HL-60 (cell line): ENCODE measurements around the gene CNTF.

Experiments used
- DNase-seq, 2 experiments: peaks; one replicate each; pipeline ENCODE4 v3.0.0-alpha.2; 2010 to 2020; ENCODE audit warnings: low read depth in 1 of 2, low spot score in 1 of 2
- H3K27ac ChIP-seq: fragments of 250-450 bp; sonication (Bioruptor Pico); replicated peaks from 2 replicates; pipeline ENCODE4 v1.5.1; 2020; ENCODE audit warnings: mild to moderate bottlenecking, moderate library complexity
- H3K27me3 ChIP-seq: fragments of 250-450 bp; sonication (Bioruptor Pico); 2 replicates; pipeline ENCODE4 v1.5.1; 2021; ENCODE audit warnings: mild to moderate bottlenecking, moderate library complexity; ENCODE audit not compliant: insufficient read depth, poor library complexity, severe bottlenecking
- H3K4me3 ChIP-seq: replicated peaks from 2 replicates; pipeline ENCODE4 v1.5.1; 2011; ENCODE audit warnings: mild to moderate bottlenecking, control low read depth, low read length; ENCODE audit not compliant: insufficient read depth
- GABPA ChIP-seq: IDR thresholded peaks from 2 replicates; pipeline ENCODE4 v1.6.1; 2012; ENCODE audit warnings: low read depth
- POLR2AphosphoS5 ChIP-seq: IDR thresholded peaks from 2 replicates; pipeline ENCODE4 v1.6.1; 2012; ENCODE audit warnings: low read depth
- SPI1 ChIP-seq: IDR thresholded peaks from 2 replicates; pipeline ENCODE4 v1.6.1; 2012; ENCODE audit warnings: low read depth, mild to moderate bottlenecking, borderline replicate concordance
- TF ChIP-seq, protein P1 (sequence below): IDR thresholded peaks from one replicate; pipeline ENCODE4 v1.5.1; 2011; ENCODE audit warnings: low read length, control low read depth, inconsistent platforms; ENCODE audit not compliant: insufficient read depth
- TF ChIP-seq, protein P2 (sequence below): IDR thresholded peaks from 2 replicates; pipeline ENCODE4 v1.6.1; 2012; ENCODE audit warnings: low read depth; ENCODE audit not compliant: insufficient replicate concordance

The CNTF gene

DNA sequence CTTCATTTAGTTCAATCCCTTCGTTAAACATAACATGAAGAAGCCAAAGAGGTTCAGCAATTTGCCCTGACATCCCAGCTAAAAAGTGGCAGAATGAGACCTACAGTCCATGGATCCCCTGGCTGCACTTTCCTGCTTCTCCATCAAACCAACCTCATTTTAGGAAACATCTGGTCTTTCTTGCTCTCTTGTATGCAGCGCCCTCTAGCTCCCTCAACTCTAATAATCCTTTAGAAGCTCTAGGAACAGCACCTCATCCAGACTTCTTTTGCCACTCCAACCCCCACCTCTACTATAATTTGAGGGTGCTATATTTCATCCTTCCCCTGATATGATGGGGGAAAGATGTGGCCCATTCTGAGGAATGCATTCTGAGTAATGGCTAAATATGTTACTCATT, 7.4 kb downstream of the CNTF start:
- Histone ChIP-seq H3K4me3 (no peak overlapping the region), H3K27ac (no peak overlapping the region), H3K27me3 (no peaks in the 10 kb centered on the region)
- DNase-seq: peak in 1 of 2 experiments; percentile 48
- TF ChIP-seq, protein P1, sequence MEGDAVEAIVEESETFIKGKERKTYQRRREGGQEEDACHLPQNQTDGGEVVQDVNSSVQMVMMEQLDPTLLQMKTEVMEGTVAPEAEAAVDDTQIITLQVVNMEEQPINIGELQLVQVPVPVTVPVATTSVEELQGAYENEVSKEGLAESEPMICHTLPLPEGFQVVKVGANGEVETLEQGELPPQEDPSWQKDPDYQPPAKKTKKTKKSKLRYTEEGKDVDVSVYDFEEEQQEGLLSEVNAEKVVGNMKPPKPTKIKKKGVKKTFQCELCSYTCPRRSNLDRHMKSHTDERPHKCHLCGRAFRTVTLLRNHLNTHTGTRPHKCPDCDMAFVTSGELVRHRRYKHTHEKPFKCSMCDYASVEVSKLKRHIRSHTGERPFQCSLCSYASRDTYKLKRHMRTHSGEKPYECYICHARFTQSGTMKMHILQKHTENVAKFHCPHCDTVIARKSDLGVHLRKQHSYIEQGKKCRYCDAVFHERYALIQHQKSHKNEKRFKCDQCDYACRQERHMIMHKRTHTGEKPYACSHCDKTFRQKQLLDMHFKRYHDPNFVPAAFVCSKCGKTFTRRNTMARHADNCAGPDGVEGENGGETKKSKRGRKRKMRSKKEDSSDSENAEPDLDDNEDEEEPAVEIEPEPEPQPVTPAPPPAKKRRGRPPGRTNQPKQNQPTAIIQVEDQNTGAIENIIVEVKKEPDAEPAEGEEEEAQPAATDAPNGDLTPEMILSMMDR: peak; percentile 58
- TF ChIP-seq, protein P2, sequence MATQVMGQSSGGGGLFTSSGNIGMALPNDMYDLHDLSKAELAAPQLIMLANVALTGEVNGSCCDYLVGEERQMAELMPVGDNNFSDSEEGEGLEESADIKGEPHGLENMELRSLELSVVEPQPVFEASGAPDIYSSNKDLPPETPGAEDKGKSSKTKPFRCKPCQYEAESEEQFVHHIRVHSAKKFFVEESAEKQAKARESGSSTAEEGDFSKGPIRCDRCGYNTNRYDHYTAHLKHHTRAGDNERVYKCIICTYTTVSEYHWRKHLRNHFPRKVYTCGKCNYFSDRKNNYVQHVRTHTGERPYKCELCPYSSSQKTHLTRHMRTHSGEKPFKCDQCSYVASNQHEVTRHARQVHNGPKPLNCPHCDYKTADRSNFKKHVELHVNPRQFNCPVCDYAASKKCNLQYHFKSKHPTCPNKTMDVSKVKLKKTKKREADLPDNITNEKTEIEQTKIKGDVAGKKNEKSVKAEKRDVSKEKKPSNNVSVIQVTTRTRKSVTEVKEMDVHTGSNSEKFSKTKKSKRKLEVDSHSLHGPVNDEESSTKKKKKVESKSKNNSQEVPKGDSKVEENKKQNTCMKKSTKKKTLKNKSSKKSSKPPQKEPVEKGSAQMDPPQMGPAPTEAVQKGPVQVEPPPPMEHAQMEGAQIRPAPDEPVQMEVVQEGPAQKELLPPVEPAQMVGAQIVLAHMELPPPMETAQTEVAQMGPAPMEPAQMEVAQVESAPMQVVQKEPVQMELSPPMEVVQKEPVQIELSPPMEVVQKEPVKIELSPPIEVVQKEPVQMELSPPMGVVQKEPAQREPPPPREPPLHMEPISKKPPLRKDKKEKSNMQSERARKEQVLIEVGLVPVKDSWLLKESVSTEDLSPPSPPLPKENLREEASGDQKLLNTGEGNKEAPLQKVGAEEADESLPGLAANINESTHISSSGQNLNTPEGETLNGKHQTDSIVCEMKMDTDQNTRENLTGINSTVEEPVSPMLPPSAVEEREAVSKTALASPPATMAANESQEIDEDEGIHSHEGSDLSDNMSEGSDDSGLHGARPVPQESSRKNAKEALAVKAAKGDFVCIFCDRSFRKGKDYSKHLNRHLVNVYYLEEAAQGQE: no peak

DNA sequence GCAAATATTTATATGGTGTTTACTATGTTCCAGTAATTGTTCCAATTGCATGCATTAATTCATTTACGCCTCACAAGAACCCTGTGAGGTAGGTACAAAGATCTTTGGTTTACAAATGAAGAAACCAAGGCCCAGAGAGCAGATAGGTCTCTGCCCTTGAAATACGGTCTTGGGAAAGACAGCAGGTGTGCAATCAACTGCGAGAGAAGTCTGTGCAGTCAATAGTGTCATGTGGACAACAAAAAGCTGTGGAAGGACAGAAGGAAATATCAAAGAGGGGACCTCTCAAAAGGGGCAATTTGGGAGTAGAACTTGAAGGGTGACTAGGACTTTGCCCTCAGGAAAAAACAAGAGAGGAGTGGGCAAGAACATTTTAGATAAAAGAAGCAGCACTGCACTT, 8.9 kb downstream of the CNTF start:
- no peak for DNase-seq
- no peak overlapping the region for H3K4me3 ChIP-seq
- H3K27me3 ChIP-seq: no peaks in the 10 kb centered on the region
- no peak for TF ChIP-seq SPI1
- TF ChIP-seq, protein P2: no peak
- TF ChIP-seq POLR2AphosphoS5: no peak
- TF ChIP-seq, protein P1: no peak
- TF ChIP-seq GABPA: no peak
- H3K27ac ChIP-seq: no peak overlapping the region

DNA sequence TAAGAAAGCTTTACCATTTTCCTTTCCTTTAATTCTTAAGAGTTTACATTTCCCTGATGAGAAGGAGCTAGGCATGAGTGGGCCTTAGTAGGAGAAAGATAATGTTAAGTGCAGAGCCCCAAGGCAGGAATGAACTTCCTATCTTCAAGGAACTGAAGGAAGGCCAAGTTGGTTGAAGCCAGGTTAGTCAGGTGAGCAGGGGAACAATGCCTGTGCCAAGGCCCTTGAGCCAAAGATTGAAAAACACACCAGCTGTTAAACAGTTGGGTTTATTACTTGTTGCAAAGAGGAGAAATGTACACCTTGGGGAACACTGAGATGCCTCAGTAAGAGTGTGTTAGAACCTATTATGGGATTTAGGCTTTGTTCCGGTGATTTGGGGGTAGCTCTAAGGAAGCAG, 10.0 kb downstream of the CNTF start:
- Histone ChIP-seq H3K27me3 (no peaks in the 10 kb centered on the region), H3K27ac (no peak overlapping the region), H3K4me3 (no peak overlapping the region)
- DNase-seq: no peak
- TF ChIP-seq, protein P2: no peak
- no peak for TF ChIP-seq POLR2AphosphoS5
- TF ChIP-seq SPI1: no peak
- no peak for TF ChIP-seq GABPA

DNA sequence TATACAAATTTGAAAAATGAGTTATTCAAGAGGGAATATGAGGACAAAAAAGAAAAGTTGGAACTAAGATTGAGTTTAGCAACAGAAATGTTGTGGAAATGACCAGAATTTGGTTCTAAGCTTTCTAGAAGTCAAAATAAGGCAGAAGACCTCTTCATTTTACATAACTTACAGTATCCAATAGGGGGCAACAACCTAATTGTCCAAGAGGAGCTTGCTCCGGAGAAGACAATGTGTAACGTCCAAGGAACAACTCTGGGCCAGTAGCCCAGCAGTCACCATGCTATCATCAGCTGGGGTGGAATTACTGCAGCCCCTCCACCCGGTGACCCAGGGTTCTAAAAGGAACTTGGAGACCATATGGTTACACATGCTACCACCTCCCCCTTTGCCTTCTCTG, 14.1 kb downstream of the CNTF start:
- DNase-seq: no peak
- Histone ChIP-seq H3K4me3 (no peak overlapping the region), H3K27me3 (no peaks in the 10 kb centered on the region), H3K27ac (no peak overlapping the region)
- TF ChIP-seq, protein P2: no peak
- TF ChIP-seq GABPA: no peak
- no peak for TF ChIP-seq POLR2AphosphoS5
- no peak for TF ChIP-seq SPI1
- TF ChIP-seq, protein P1: no peak
